Measurements from ENCODE around the gene IL12RB2. TPM values are rescaled to one million over a fixed set of nuclear protein-coding genes. Genes with fewer than 3 reads are reported as not detected.

IL12RB2 gene
- total and polyA plus RNA-seq, 10 of the 15 experiments (the other 5 are each of a cell fraction or from before 2014, with no cell fraction given) = 0.15 to 1.1 (median 0.54) TPM; not detected in 1

- CTCF ChIA-PET = no interaction called here
- ATAC-seq = no peak
- Histone ChIP-seq H3K27me3 (replicated peaks in 1 of 2; ENCODE audit: control insufficient read depth in 2 of 2, insufficient read depth in 2 of 2, low read length in 1 of 2) (no peaks in the 10 kb centered on the region; a peak in 2 of 4 replicates), H3K4me1 (ENCODE audit: control insufficient read depth, insufficient read depth, low read length) (no peaks in the 10 kb centered on the region), H3K27ac (ENCODE audit: control insufficient read depth, insufficient read depth) (no peak overlapping the region), H3K79me2 (ENCODE audit: control insufficient read depth, insufficient read depth, low read length) (no peaks in the 10 kb centered on the region), H3K4me2 (ENCODE audit: control insufficient read depth, insufficient read depth) (no peak overlapping the region), H2AFZ (ENCODE audit: control insufficient read depth, low read depth, low read length) (no peak overlapping the region), H3K9ac (ENCODE audit: control insufficient read depth, insufficient read depth, low read length) (no peak overlapping the region), H4K20me1 (ENCODE audit: control insufficient read depth, insufficient read depth) (no peaks in the 10 kb centered on the region), H3K36me3 (ENCODE audit: control insufficient read depth in 2 of 2, insufficient read depth in 2 of 2, low read length in 1 of 2) (no peaks in the 10 kb centered on the region), H3K4me3 (no peak overlapping the region), H3K9me3 (replicated peaks; ENCODE audit: control insufficient read depth, insufficient read depth, low read length) (no peaks in the 10 kb centered on the region; the same call in 1 of the 3 replicates)
- intact Hi-C loops (cut with micrococcal nuclease; ENCODE audit: unreplicated experiment) (no loop called here), in situ Hi-C loops (cut with MboI) (no loop called here)
- POLR2A ChIA-PET = no interaction called here
- BruUV-seq (replicated peaks) = no TSS peak
- RAD21 ChIA-PET (ENCODE audit: unreplicated experiment) = no interaction called here
- FAIRE-seq = no peak
- 38% methylated on average over 8 of the region's 8 CpGs for whole genome bisulfite sequencing (ENCODE audit: insufficient coverage, insufficient replicate concordance, low lambda C conversion rate, missing lambda C conversion rate)
- DNase-seq (ENCODE audit: low read depth, low spot score) = no peak
- SMC1A ChIA-PET (ENCODE audit: uncharacterized antibody, unreplicated experiment) = interaction anchor here (0.7 to 1.7 kb wide), 3 partner anchors 9 to 15 kb away, joined by 3 to 5 read pairs (median 4); no protein-coding TSS in a partner anchor
- TF ChIP-seq USF1 (IDR thresholded peaks at IDR 0.05; ENCODE audit: borderline replicate concordance, extremely low read length, insufficient read depth, low read depth, low read length) = no peak
- no peak for TF ChIP-seq MLLT1 (IDR thresholded peaks at IDR 0.05)
- TF ChIP-seq NFXL1 (IDR thresholded peaks at IDR 0.05; ENCODE audit: borderline replicate concordance) = no peak
- TF ChIP-seq JUNB (IDR thresholded peaks at IDR 0.05) = no peak
- TF ChIP-seq HDAC6 (IDR thresholded peaks at IDR 0.05; ENCODE audit: unreplicated experiment) = no peak
- TF ChIP-seq ATF3 (IDR thresholded peaks at IDR 0.05; ENCODE audit: borderline replicate concordance, extremely low read depth, low read depth, low read length) = no peak
- no peak for TF ChIP-seq BRCA1 (IDR thresholded peaks at IDR 0.05; ENCODE audit: low read depth, low read length)
- no peak for TF ChIP-seq PAX8 (IDR thresholded peaks at IDR 0.05)
- TF ChIP-seq MTA2 (IDR thresholded peaks at IDR 0.05; ENCODE audit: low read depth) = no peak
- TF ChIP-seq FOXK2 (IDR thresholded peaks at IDR 0.05) = no peak
- no peak for TF ChIP-seq TCF7 (IDR thresholded peaks at IDR 0.05; ENCODE audit: borderline replicate concordance)
- TF ChIP-seq IRF4 (IDR thresholded peaks at IDR 0.05; ENCODE audit: low read depth, low read length) = no peak
- TF ChIP-seq ZNF687 (IDR thresholded peaks at IDR 0.05) = no peak
These were observed 8.7 kb downstream of the IL12RB2 start for GRCh38 chr1:67316180-67316902.
